GM04504 (cell line): Measurements from ENCODE around the gene XPO1.
"Not testable (repeated sequence)": the region's sequence is repeated elsewhere in the genome, so short reads cannot be mapped to it uniquely, and the experiment has no call there.

ENCODE experiments used
- DNase-seq: peaks from one replicate; pipeline ENCODE4 v3.0.0-alpha.2; 2012; ENCODE audit warnings: low read depth

XPO1 gene

DNA sequence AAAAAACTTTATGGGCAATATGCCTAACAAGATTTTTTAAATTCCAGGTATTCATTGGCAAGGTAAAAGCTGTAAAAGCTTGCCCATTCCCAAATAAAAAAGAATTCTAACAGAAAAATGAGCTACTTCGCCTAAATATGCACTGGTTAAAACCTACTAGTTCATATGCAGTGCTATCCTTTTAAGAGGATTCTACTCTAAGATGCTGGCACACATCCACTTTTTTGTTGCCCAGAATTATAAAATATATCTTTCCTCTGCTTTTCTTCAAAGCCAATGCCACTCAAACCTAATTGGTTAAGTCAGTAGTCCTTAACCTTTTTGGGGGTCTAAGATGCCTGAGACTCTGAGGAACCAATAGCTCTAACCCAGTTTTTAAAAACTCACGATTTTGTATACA is 3.2 kb downstream of the XPO1 start:
- DNase-seq: no peak

DNA sequence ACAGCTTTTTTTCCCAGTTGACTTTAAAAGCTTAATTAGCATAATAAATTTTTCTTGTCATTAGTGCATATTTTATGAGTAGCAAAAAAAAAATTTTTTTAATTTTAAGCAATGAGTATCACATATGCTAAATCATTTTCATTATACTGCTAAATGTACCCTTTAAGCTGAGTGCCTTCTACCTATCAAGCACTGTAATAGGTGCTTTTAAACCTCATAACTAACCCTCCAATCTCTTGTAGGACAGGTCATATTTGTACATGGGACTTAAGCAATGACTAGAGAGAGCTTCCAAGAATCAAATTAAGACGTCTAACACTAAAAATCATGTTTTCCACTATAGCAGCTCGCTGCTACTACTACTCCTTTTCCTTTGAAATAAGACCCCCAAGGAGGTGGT is 7.4 kb downstream of the XPO1 start:
- DNase-seq: no peak

DNA sequence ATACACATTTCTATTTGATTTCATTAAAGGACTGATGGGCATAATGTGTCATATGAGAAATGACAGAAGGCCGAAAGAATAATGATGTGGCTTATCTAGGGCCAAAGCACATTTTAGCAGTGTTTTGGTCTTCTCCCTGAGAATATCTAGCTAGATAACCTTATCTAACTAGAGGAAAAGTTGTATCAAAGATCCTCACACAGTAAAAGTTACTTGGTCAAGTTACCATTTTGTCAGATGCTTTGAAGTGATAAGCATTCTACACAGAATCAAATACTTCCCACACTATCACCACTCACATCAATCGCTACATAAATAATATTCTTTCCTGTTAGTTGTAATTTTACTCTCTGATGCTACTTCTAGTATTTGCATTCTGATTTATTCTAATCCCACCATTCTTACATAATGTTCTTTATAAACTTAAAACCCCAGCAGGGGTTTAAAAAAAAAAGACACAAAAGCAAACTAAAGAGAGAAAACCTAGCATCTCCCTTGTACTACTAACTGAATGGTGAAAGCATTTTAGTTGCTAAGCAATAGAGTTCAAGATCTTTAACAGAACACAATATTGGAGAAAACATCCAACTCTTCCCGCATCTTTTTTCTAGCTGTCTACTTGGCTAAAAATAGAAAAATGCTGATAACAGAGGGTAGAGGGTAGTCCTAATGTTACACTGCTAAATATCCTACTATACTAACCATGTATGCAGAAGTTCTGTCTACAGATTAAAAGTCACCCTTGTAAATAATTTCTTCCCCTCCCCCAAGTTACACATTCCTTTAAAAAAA is 8.0 kb downstream of the XPO1 start:
- no peak for DNase-seq

DNA sequence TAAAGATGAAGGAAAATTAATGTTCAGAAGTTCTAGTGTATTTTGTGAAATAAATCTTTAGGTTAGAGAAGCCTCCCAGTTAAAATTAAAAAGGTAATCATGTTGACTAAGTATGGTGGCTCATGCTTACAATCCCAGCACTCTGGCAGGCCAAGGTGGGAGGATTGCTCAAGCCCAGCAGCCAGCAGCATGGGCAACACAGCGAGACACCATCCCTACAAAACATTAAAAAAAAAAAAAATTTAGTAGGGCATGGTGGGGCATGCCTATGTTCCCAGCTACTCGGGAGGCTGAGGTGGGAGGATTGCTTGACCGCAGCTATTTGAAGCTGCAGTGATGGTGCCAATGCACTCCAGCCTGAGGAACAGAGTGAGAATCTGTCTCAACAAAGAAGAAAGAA is 17.9 kb downstream of the XPO1 start:
- no peak for DNase-seq

DNA sequence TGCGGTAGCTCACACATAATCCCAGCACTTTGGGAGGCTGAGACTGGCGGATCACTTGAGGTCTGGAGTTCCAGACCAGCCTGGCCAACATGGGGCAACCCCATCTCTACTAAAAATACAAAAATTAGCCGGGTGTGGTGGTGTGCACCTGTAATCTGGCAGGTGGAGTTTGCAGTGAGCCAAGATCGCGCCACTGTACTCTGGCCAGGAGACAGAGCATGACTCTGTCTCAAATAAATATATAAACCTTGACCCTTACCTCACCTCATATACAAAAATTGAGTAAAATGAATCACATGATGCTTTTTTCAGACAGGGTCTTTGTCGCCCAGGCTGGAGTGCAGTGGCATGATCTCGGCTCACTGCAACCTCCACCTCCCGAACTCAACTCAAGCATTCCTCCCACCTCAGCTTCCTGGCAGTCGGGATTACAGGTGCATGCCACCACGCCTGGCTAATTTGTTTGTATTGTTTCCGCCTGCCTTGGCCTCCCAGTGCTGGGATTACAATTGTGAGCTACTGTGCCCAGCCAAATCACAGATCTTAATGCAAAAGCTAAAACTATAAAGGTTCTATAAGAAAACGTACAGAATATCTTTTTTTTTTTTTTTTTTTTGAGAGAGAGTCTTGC is 25.3 kb downstream of the XPO1 start:
- no peak for DNase-seq

DNA sequence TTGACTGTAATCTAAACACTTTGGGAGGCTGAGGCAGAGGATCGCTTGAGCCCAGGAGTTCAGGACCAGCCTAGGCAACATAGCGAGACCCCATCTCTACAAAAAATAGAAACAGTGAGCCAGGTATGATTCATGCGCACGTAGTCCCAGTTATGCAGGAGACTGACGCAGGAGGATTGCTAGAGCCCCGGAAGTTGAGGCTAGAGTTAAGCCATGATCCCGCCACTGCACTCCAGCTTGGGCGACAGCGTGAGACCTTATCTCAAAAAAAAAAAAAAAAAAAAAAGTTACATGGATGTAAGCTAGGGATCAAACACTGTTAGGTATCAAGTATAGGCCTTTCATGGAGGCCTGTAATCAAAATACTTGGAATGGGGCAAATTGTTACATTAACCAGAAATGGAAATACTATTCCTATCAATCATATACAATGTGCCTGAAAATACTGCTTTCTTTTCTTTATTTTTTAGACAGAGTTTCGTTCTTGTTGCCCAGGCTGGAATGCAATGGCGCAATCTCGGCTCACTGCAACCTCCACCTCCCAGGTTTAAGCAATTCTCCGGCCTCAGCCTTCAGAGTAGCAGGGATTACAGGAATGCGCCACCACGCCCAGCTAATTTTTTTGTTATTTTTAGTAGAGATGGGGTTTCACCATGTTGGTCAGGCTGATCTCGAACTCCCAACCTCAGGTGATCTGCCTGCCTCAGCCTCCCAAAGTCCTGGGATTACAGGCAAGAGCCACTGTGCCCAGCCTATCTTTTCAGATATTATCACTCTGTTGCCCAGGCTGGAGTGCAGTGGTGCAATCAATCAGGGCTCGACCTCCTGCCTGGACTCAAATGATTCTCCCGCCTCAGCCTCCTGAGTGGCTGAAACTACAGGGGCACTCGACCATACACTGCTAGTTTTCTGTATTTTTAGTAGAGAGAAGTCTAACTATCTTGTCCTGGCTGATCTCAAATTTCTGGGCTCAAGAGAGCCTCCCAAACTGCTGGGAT is 27.2 kb downstream of the XPO1 start:
- no peak for DNase-seq

DNA sequence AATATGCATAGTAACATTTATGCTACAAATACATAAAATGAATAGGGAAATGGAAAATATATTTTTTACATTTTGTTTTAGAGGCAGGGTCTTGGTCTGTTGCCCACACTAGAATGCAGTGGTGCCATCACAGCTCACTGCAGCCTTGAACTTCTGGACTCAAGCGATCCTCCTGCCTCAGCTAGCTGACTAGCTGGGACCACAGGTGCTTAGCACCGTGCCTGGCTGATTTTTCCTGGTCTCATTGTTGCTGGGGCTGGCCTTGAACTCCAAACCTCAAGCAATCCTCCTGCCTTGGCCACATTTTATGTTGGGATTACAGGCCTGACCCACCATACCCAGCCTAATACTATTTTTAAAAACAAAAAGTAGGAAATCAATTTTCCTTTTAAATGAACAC is 33.2 kb downstream of the XPO1 start:
- no peak for DNase-seq

DNA sequence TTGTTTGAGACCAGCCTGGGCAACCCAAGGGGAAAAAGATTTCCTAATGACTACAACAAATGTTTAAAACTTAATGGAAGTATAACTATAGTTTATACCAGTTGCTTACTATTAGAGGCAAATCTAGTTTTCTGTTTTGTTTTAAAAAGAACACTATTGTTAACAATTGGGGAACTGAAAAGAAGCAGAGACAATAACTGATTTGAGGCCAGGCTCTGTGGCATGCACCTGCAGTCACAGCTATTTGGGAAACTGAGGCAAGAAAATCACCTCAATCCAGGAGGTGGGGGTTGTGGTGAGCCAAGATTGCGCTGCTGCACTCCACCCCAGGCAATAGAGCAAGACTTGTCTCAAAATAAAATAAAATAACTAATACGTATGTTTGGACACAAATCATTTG is 39.1 kb downstream of the XPO1 start:
- DNase-seq: no peak

DNA sequence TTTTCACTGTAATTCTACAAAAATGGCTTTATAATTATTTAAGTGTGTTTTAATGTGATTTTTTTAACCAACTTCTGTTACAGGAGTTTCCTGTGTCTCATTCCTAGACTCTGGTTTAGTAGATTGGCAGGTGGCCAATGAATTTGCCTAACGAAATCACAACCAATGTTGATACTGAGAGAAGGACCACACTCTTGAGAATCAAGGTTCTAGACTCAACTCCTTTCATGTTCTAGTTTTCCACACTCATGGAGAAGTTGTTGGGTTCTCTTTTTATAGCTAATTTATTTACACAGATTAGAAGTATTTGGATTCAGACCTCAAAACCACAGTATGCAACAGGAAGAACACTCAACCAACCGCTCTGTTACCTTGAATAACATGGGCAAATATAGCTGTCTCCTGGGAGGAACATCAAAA is 44.6 kb downstream of the XPO1 start:
- no peak for DNase-seq

DNA sequence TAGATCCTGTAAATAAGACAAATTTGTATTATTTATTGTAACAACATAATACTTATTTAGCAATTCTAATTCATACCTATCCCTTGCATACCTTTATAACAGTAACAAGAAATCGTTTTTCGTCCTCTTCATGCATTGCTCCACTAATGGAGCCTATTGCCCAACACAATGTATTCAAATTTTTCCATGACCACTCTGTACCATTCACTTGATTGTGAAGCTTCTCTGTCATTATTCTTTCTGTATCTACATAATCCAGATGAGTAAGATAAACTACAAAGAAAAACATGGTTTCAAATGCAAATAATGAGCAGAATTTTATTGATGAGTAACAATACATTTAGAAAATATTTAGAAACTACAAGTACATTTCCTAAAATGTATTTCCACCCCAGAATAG is 45.7 kb downstream of the XPO1 start:
- DNase-seq: no peak

DNA sequence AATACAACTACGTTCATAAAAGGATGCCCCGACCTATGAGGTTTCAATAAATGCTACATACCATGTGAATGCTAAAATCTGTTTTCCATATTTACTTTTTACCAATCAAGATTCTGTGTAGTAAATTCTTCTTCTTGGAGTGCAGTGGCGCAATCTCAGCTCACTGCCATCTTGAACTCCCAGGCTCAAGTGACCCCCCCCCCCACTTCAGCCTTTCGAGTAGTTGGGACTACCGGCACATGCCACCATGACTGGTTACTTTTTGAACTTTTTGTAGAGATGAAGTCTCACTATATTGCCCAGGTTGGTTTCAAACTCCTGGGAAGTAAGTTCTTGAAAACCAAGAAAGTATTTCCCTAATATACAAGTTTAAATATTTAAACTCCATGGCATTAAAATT is 52.9 kb downstream of the XPO1 start:
- DNase-seq: no peak

DNA sequence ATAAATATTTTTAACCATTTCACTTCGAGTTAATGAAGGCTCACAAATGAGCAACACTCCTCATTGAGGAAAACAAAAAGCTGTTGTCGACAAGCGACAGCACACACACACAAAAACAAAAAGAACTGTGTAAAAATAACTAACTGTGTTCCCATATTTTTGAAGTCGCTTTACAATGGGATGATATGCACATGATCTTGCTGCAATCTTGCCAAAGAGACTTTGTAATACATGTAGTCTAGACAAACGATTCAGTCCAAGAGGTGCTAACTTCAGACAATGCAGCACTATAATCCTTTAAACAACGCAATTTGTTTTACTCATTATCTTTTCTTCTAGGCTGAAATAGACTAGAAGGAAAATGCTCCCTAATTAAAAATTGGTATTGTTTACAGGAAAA is 60.1 kb downstream of the XPO1 start:
- DNase-seq: no peak

DNA sequence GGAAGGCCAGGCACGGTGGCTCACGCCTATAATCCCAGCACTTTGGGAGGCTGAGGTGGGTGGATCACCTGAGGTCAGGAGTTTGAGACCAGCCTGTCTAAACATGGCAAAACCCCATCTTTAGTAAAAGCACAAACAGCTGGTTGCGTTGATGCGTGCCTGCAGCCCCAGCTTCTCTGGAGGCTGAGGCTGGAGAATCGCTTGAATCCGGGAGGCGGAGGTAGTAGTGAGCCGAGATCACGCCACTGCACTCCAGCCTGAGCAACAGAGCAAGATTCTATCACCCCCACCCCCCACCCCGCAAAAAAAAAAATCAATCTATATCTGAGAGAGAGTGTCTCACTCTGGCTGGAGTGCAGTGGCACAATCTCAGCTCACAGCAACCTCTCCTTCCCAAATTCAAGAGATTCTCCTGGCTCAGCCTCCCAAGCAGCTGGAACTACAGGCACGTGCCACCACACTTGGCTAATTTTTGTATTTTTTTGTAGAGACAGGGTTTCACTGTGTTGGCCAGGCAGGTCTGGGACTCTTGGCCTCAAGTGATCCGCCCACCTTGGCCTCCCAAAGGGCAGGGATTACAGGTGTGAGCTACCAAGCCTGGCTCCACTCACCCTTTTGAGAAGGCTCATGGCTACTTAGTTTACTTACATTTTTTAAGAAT is 61.1 kb downstream of the XPO1 start:
- DNase-seq: not testable (repeated sequence)

DNA sequence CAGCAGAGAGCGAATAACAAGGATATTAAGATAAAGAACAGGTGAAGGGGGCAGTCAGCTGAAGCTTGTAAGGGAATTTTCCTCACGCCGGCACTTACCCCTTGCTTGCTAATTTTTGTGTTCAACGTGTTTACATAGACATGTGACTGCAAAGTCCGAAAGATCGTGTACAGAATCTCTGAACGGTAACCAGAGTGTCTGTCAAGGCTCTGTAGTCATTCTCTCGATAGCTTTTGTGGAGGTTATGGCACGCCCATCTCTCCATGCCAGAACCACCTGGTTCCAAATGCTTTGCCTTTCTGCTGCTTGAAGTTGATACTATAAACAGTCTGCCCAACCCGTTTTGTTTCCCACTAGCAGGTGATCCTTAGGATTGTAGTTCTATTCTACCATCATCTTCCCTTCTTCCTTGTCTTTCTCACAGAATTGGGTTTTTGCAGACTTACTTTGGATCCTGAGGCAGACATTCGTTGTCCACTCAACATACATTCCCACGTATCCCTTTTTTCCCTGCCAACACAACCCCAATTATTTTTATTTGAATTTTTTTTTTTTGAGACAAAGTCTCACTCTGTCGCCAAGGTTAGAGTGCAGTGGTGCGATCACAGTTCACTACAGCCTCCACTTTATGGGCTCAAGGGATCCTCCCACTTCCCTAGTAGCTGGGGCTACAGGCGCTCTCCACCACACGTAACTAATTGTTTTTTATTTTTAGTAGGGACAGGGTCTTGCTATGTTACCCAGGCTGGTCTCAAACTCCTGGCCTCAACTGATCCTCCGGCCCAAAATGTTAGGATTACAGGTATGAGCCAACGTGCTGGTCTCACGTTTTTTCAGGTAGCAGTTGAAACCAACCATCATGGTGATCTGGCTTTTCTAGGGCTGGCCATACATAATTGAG is 66.0 kb downstream of the XPO1 start:
- no peak for DNase-seq

DNA sequence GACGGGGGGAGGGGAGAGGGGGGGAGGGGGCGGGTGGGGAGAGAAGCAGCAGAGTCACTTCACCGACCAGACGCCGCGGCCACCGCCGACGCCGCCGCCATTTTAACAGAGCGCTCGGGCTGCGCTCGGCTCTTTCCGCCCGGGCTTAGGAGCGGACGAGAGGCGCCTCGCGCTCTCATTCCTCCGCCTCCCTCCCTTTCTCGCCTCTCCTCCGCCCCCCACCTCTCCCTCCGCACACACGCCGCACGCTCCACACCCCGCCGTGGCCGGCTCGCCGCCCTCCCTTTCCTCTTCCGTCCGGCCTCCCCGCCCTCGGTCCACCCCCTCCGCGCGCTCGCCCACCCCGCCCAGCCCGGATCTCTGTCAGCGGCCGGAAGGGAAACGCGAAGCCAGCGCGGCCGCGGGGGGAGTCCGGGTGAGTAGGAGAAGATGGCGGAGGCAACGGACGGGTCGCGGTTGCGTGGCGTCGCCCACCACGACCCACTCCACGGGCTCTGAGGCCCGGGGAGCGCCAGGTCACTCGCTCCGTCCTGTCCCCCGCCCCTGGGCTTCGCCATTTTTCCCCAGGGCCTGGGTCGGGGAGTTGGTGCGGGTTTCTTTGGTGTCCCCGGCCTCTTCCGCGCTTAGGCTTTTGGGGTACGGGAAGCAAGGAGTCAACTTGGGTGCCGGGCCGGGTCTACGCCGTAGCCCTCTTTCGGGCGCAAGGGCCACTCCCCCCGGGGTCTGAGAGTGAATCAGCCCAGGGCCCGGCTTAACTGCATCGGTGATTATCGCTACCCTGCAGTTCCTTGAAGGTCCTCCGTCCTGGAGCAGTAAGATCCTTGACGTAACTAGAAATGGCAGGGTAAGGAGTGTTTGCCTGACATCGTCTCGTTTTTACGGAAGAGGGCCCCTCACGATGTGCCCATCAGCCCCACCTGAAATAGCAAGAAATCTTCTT is 66.9 kb downstream of the XPO1 start, which contains the start of gene USP34:
Gene USP34 (minus strand): TSS at position 123 of the 940 bp plus-strand sequence. CDS start 395 bp downstream, outside the sequence.
- DNase-seq: peak; percentile 88

DNA sequence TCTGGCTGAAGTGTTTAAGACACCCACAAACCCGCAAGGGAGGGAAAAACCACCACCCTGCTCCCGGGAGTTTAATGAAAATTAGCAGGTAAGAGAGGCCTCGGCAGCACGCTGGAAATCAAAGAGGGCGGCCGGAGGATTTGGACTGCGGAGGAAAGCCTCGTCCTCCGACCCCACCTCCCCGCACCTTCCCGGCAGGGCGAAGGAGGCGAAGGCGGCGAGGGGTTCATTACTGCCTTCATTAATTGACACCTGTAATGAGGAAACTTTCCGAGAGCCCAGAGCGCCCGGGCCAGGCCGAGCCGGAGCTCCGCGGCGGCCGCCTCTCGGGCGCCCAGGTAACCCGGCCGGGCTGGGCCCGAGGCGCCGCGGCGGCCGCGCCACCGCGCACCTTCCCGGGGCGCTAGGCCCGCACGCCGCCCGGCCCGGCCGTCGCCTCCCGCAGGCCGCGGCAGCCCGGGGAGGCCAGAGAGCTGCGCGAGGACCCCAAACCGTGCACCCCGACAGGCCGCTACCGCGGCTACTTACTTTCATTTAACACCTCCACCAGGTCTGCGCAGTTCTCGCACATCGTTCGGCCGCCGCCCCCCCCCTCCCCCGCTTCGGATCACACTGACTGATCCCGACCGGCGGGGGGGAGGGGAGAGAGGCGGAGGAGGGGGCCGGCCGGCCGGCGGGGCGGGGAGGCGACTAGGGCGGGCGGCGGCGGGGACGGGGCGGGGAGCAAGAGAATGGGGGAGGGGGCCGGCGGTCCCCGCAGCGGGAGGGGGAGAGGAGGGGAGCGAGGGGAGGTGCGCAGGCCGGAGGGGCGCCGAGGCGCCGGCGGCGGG is 67.8 kb downstream of the XPO1 start:
- peak; percentile 42 for DNase-seq

DNA sequence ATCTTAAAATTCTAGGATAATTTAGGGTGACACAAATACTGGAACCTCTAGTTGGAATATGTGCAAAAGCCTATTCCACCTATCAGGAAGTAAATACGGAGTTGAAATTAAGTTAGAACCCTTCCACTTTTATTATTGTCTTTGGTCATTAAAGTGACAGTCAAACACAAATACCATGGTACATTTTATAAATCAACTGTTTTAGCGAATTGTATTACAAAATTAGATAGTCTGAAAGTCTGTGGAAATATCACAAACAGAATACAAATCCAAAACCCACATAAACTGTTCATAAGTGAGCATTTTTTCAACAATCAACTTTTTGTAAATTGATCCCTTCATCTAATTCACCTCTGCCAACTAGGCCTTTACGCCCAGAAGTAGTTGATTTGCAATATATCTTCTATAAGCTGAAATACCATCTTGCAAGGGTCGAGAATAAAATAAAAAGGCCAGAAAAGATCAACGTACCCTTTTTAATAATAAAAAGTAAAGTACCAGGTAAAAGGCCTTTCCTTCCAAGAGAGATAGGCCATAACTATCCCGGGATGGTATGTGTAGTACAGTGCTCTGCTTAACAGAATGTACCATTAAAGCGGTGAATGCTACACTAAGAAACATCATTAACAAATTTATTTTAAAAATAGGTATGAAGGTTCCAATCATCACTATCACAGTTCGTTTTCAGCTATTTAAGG is 68.6 kb downstream of the XPO1 start:
- no peak for DNase-seq

DNA sequence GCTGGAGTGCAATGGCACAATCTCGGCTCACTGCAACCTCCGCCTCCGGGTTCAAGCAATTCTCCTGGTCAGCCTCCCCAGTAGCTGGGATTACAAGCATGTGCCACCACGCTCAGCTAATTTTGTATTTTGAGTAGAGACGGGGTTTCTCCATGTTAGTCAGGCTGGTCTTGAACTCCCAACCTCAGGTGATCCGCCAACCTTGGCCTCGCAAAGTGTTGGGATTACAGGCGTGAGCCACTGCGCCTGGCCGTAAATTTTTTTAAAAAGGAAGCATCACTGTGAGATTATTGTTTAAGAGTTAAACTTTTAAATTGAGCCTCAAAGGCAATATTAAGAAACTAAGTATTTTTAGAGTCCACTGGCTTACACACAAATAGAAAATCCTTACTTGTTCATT is 69.9 kb downstream of the XPO1 start:
- not testable (repeated sequence) for DNase-seq
